K562 (cell line): ENCODE measurements around the gene NFKBIA. TPM values are rescaled to one million over a fixed set of nuclear protein-coding genes. Genes with fewer than 3 reads are reported as not detected.

Experiments used
- ATAC-seq: fragments of 200-7000 bp; cut with Tn5 transposase; 3 replicates; pipeline ENCODE4 v1.9.1; 2020; ENCODE audit warnings: moderate library complexity
- BruUV-seq: library from RNA; stranded (reverse); fragments of 400-500 nt; replicated peaks from 2 replicates; lab custom pipeline; 2021; lab: Mats Ljungman, UMichigan
- CTCF ChIA-PET: fragments of 300-600 bp; formaldehyde crosslinking; extraction: SDS; loops from one replicate; lab custom pipeline; 2021; ENCODE audit warnings: low intra/inter-chr PET ratio; lab: Yijun Ruan, JAX
- POLR2A ChIA-PET: fragments of 300-600, 350-650 bp; sonication (Branson Sonifier 250); formaldehyde crosslinking; extraction: SDS; loops from one replicate; lab custom pipeline; 2021; ENCODE audit warnings: antibody characterized with exemption, inconsistent platforms; lab: Yijun Ruan, JAX
- DNase-seq, 4 experiments: peaks; one replicate each; pipeline versions ENCODE4 v3.0.0 to v3.0.0-alpha.2; 2011 to 2018; ENCODE audit warnings: low spot score in 3 of 4, mixed read lengths in 3 of 4; ENCODE audit errors: extremely low read depth in 1 of 4
- FAIRE-seq: peaks from 2 replicates; lab custom pipeline; 2011; peaks lifted over from hg19 to GRCh38; lab: Jason Lieb, UNC
- H2AFZ ChIP-seq: 2 replicates; pipeline ENCODE4 v1.6.0; 2011; ENCODE audit warnings: low read depth, low read length, control low read depth, inconsistent platforms
- H3K27ac ChIP-seq: fragments of 200-600 bp; 3 replicates; pipeline ENCODE4 v1.8.0; 2011; ENCODE audit warnings: low read depth, mild to moderate bottlenecking, control low read depth, inconsistent platforms, low read length, moderate library complexity, mixed read lengths; ENCODE audit errors: extremely low read depth
- H3K27me3 ChIP-seq, 2 experiments: fragments of 300-600 bp in 1 of 2; 2 replicates in 1 of 2; 3 replicates in 1 of 2; pipeline versions ENCODE4 v1.6.0 to v1.8.0; 2011; ENCODE audit warnings: inconsistent platforms in 2 of 2, low read length in 2 of 2, mild to moderate bottlenecking in 1 of 2, mixed read lengths in 1 of 2, moderate library complexity in 1 of 2; ENCODE audit not compliant: control insufficient read depth in 2 of 2, insufficient read depth in 2 of 2
- H3K36me3 ChIP-seq: fragments of 300-600 bp; 3 replicates; pipeline ENCODE4 v1.8.0; 2011; ENCODE audit warnings: mild to moderate bottlenecking, low read length, inconsistent platforms; ENCODE audit not compliant: control insufficient read depth, insufficient read depth
- H3K4me1 ChIP-seq, 2 experiments: fragments of 200-600 bp in 1 of 2; replicated peaks in 1 of 2; 2 replicates in 1 of 2; 3 replicates in 1 of 2; pipeline versions ENCODE4 v1.5.1 to v1.8.0; 2011; ENCODE audit warnings: inconsistent platforms in 2 of 2, low read length in 2 of 2, mild to moderate bottlenecking in 1 of 2, mixed read lengths in 1 of 2, moderate library complexity in 1 of 2; ENCODE audit not compliant: control insufficient read depth in 2 of 2, insufficient read depth in 2 of 2
- H3K4me2 ChIP-seq: 2 replicates; pipeline ENCODE4 v1.6.1; 2011; ENCODE audit warnings: low read length, control low read depth, inconsistent platforms, mixed read lengths; ENCODE audit not compliant: insufficient read depth
- H3K4me3 ChIP-seq: fragments of 200-600 bp; sonication (generic), shearing (Covaris generic); 2 replicates; pipeline ENCODE4 v1.5.1; 2016; ENCODE audit warnings: control low read depth, inconsistent platforms
- H3K79me2 ChIP-seq: fragments of 200-600 bp; 3 replicates; pipeline ENCODE4 v1.8.0; 2011; ENCODE audit warnings: low read length, inconsistent platforms; ENCODE audit not compliant: control insufficient read depth, insufficient read depth
- H3K9ac ChIP-seq, 2 experiments: 2 replicates each; pipeline versions ENCODE4 v1.6.0 to v1.6.1; 2011; ENCODE audit warnings: low read depth in 2 of 2, low read length in 2 of 2, control low read depth in 1 of 2, inconsistent platforms in 1 of 2, mild to moderate bottlenecking in 1 of 2, mixed read lengths in 1 of 2; ENCODE audit not compliant: insufficient read depth in 1 of 2
- H3K9me1 ChIP-seq: one replicate; pipeline ENCODE4 v1.6.0; 2011; ENCODE audit warnings: inconsistent platforms, mild to moderate bottlenecking, low read length, moderate library complexity; ENCODE audit not compliant: control insufficient read depth, insufficient read depth
- H3K9me3 ChIP-seq: replicated peaks from 2 replicates; pipeline ENCODE4 v1.5.1; 2011; ENCODE audit warnings: low read depth, low read length, inconsistent platforms; ENCODE audit not compliant: control insufficient read depth, insufficient read depth
- H4K20me1 ChIP-seq: replicated peaks from 2 replicates; pipeline ENCODE4 v1.6.1; 2011; ENCODE audit warnings: low read length, inconsistent platforms, mixed read lengths; ENCODE audit not compliant: control insufficient read depth, insufficient read depth
- ATF1 ChIP-seq, 2 experiments: fragments of 450-650 bp in 1 of 2; IDR thresholded peaks; 2 replicates each; pipeline ENCODE4 v1.6.1; 2016; ENCODE audit warnings: missing compliant biosample characterization in 1 of 2, missing genetic modification characterization in 1 of 2
- CREM ChIP-seq: IDR thresholded peaks from 2 replicates; pipeline ENCODE4 v1.6.1; 2014; ENCODE audit warnings: antibody characterized with exemption, low read depth
- HMGN3 ChIP-seq: IDR thresholded peaks from 2 replicates; pipeline ENCODE4 v1.6.1; 2011; ENCODE audit warnings: borderline replicate concordance, low read depth, mild to moderate bottlenecking, mixed read lengths, low read length; ENCODE audit not compliant: insufficient read length; ENCODE audit errors: extremely low read depth
- MCM2 ChIP-seq: fragments of 450-650 bp; IDR thresholded peaks from 2 replicates; pipeline ENCODE4 v1.6.1; 2017; ENCODE audit warnings: low read depth, mild to moderate bottlenecking
- ZNF146 ChIP-seq: IDR thresholded peaks from one replicate; pipeline ENCODE4 v1.6.1; 2018; ENCODE audit warnings: missing compliant biosample characterization; ENCODE audit not compliant: unreplicated experiment
- WGBS: fragments of 100-300 bp; shearing (Covaris generic); methylation state at CpG from one replicate; pipeline ENCODE4 v1.1.6; 2016; ENCODE audit warnings: low coverage, mixed read lengths; ENCODE audit not compliant: insufficient coverage; ENCODE audit errors: missing lambda C conversion rate; 5-methylcytosine and 5-hydroxymethylcytosine counted together
- in situ Hi-C: fragments of 300-500 bp; cut with MboI; formaldehyde crosslinking; loops from 4 replicates; pipeline ENCODE4 v1.15.0; 2018; ENCODE audit warnings: inconsistent platforms, mixed read lengths
- intact Hi-C: fragments of 100-400 bp; cut with micrococcal nuclease; formaldehyde crosslinking; loops from 2 replicates; pipeline ENCODE4 v1.14.2; 2022
- polyA plus RNA-seq, 8 experiments: library from polyadenylated mRNA; depleted of rRNA in 4 of 8; stranded (reverse) in 5 of 8; unstranded in 3 of 8; fragments of >200 nt; fragmentation: Nextera tagmentation in 2 of 8; fragmentation: Illumina TruSeq in 1 of 8; extraction: Ambion mirVana in 2 of 8; extraction: Trizol in 1 of 8; gene quantifications; 2 replicates each; pipeline versions ENCODE4 v1.2.1 to v1.2.3, GENCODE V29; 2011 to 2014; ENCODE audit warnings: inconsistent platforms in 1 of 8, missing spikeins in 1 of 8
- total RNA-seq, 7 experiments: library from RNA; depleted of rRNA in 6 of 7; stranded (reverse); fragments of >200 nt in 6 of 7; fragmentation: Illumina TruSeq in 2 of 7; extraction: Trizol in 2 of 7; gene quantifications; 2 replicates each; pipeline versions ENCODE4 v1.2.1 to v1.2.3, GENCODE V29; 2011 to 2021; ENCODE audit warnings: low replicate concordance in 1 of 7
- TF ChIP-seq, protein P1 (sequence below): sonication (generic); formaldehyde crosslinking; IDR thresholded peaks from 2 replicates; pipeline ENCODE4 v1.8.0; 2022; ENCODE audit warnings: missing genetic modification reagents, mild to moderate bottlenecking, borderline replicate concordance

Gene NFKBIA
- total and polyA plus RNA-seq, 9 of the 15 experiments (the other 6 are each of a cell fraction or from before 2014, with no cell fraction given) = 6.9 to 31.8 (median 18.2) TPM

DNA sequence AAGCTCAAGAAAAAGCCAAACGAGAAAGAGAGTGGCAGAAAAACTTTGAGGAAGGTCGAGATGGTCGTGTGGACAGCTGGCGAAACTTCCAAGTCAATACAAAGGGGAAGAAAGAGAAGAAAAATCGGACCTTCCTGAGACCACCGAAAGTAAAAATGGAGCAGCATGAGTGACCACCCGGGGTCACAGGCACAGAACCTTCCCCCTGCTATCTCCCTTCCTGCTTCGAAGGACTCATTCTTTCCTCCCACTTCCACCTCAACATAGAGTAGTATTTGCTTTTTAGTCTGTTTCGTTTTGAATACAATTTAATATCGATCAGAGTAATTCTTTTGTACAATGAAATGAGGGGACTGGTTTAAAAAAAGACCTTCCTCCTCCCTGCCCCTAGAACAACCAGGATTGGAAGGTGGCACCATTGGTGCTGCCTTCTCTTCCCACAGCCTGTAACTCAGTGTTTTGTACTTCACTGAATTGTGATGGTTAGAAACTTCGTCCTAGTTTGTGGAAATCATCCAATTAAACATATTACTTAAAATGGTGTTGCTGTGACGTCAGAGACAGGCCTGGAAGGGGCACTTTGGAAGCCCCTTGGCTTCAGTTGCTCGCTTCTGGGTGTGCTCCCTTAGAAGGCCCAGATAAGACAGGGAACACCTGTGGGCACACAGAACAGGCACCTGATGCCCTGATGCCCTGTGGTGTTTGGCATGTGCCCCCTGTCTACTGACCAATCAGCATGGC, 26.1 kb upstream of the NFKBIA start:
- Histone ChIP-seq H3K9me1 (no peaks in the 10 kb centered on the region), H3K79me2 (no peaks in the 10 kb centered on the region), H3K4me3 (no peak overlapping the region), H2AFZ (peak overlapping the region; percentile 89), H4K20me1 (no peaks in the 10 kb centered on the region), H3K27me3 (no peaks in the 10 kb centered on the region), H3K9me3 (no peaks in the 10 kb centered on the region), H3K9ac (no peak overlapping the region), H3K36me3 (no peaks in the 10 kb centered on the region), H3K4me1 (peaks cover 0 to 3% of the 10 kb centered on the region in 2 experiments; a peak in 2 of 5 replicates), H3K27ac (no peak overlapping the region), H3K4me2 (peak overlapping the region; percentile 37)
- FAIRE-seq (no peak), DNase-seq (no peak), ATAC-seq (peak; percentile 54; the same call in 2 of the 3 replicates)
- ChIA-PET CTCF (interaction anchor here (0.7 kb wide), 1 partner anchor 758 kb away, joined by 3 read pairs; no protein-coding TSS in a partner anchor), POLR2A (interaction anchor here (0.8 kb wide), 1 partner anchor 97 kb away, joined by 3 read pairs; no protein-coding TSS in a partner anchor)
- in situ Hi-C loops = loop anchor here (10.0 kb wide), 1 partner anchor 384 kb away; no protein-coding TSS in a partner anchor
- 20% methylated on average over 10 of the region's 13 CpGs for WGBS
- intact Hi-C loops = no loop called here
- BruUV-seq = no TSS peak
- TF ChIP-seq, protein P1, sequence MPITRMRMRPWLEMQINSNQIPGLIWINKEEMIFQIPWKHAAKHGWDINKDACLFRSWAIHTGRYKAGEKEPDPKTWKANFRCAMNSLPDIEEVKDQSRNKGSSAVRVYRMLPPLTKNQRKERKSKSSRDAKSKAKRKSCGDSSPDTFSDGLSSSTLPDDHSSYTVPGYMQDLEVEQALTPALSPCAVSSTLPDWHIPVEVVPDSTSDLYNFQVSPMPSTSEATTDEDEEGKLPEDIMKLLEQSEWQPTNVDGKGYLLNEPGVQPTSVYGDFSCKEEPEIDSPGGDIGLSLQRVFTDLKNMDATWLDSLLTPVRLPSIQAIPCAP = no peak
- TF ChIP-seq CREM = peak; percentile 17; the same call in 1 of the 2 replicates
- no peak for TF ChIP-seq HMGN3
- no peak for TF ChIP-seq MCM2
- no peak for TF ChIP-seq ZNF146 (CRISPR knock-in tag)
- TF ChIP-seq ATF1 (CRISPR knock-in tag; IDR thresholded peaks at IDR 0.05) = no peak
- TF ChIP-seq ATF1 (tag; IDR thresholded peaks at IDR 0.05) = peak; percentile 30; the same call in 1 of the 2 replicates
